Uterus (tissue), 2 donors: Measurements from ENCODE around the gene RCAN2.

Experiments
- POLR2A ChIP-seq, 2 donors: fragments of 450-650 bp; IDR thresholded peaks; one replicate each; pipeline ENCODE4 v1.6.1; 2016; ENCODE audit warnings: antibody characterized with exemption in 2 of 2, mild to moderate bottlenecking in 1 of 2, moderate library complexity in 1 of 2
- TF ChIP-seq, protein P1 (sequence below), 4 experiments: fragments of 200-600 bp in 2 of 4; fragments of 450-650 bp in 2 of 4; sonication (generic) in 2 of 4; IDR thresholded peaks; one replicate each; pipeline ENCODE4 v1.5.1; 2016 to 2019; ENCODE audit warnings: antibody characterized with exemption in 4 of 4, mild to moderate bottlenecking in 2 of 4, moderate library complexity in 1 of 4

DNA sequence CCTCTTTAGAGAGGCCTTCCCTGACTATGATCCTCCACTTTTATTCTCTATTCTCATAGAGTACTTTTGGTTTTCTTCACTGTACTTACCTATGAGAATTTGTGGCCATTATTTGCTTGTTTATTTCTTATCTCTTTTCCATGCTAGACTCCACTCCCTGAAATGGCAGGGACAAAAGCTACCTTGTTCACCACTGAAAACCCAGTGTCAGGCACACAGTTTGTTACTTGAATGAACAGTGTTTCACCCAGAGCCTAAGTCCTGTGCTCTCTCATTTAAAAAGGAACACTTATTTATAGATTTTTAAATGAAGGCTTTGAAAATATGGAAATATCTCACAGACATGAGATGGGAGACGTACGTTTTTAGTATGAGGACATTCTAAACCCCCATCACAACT is 272.8 kb downstream of the RCAN2 start:
- TF ChIP-seq, protein P1, sequence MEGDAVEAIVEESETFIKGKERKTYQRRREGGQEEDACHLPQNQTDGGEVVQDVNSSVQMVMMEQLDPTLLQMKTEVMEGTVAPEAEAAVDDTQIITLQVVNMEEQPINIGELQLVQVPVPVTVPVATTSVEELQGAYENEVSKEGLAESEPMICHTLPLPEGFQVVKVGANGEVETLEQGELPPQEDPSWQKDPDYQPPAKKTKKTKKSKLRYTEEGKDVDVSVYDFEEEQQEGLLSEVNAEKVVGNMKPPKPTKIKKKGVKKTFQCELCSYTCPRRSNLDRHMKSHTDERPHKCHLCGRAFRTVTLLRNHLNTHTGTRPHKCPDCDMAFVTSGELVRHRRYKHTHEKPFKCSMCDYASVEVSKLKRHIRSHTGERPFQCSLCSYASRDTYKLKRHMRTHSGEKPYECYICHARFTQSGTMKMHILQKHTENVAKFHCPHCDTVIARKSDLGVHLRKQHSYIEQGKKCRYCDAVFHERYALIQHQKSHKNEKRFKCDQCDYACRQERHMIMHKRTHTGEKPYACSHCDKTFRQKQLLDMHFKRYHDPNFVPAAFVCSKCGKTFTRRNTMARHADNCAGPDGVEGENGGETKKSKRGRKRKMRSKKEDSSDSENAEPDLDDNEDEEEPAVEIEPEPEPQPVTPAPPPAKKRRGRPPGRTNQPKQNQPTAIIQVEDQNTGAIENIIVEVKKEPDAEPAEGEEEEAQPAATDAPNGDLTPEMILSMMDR (IDR thresholded peaks at IDR 0.05): no peak
- no peak for TF ChIP-seq POLR2A (IDR thresholded peaks at IDR 0.05)
